Stomach smooth muscle (tissue), 2 donors: Measurements from ENCODE around the gene ACTL8.

Experiments
- H3K27ac ChIP-seq: one replicate; pipeline ENCODE4 v1.7.0; 2013; ENCODE audit warnings: mild to moderate bottlenecking, low read length, inconsistent platforms
- H3K27me3 ChIP-seq, 2 donors: one replicate each; pipeline ENCODE4 v1.7.0; 2013; ENCODE audit warnings: low read length in 2 of 2; ENCODE audit not compliant: insufficient read depth in 2 of 2, control insufficient read depth in 1 of 2
- H3K36me3 ChIP-seq, 2 donors: one replicate each; pipeline ENCODE4 v1.7.0; 2013; ENCODE audit warnings: low read length in 2 of 2; ENCODE audit not compliant: control insufficient read depth in 2 of 2, insufficient read depth in 2 of 2
- H3K4me1 ChIP-seq: one replicate; pipeline ENCODE4 v1.7.0; 2013; ENCODE audit warnings: low read length; ENCODE audit not compliant: control insufficient read depth, insufficient read depth
- H3K4me3 ChIP-seq, 2 donors: one replicate each; pipeline ENCODE4 v1.7.0; 2013; ENCODE audit warnings: low read length in 2 of 2
- H3K9ac ChIP-seq, 2 donors: one replicate each; pipeline ENCODE4 v1.7.0; 2013; ENCODE audit warnings: low read length in 2 of 2, mild to moderate bottlenecking in 1 of 2
- H3K9me3 ChIP-seq, 2 donors: one replicate each; pipeline ENCODE4 v1.7.0; 2013; ENCODE audit warnings: low read length in 2 of 2; ENCODE audit not compliant: control insufficient read depth in 2 of 2
- donor health status: healthy.
- donor health status: Pancreatic carcinoma.

The ACTL8 gene

GRCh38 chr1:17860812-17861211 lies 105.7 kb downstream of the ACTL8 start:
- H3K27ac ChIP-seq: no peak overlapping the region
- H3K27me3 ChIP-seq: peaks cover 0 to 16% of the 10 kb centered on the region in 2 donors
- no peak overlapping the region for H3K4me3 ChIP-seq
- no peak overlapping the region for H3K9ac ChIP-seq
- H3K9me3 ChIP-seq: no peaks in the 10 kb centered on the region
- H3K4me1 ChIP-seq: no peaks in the 10 kb centered on the region
- H3K36me3 ChIP-seq: no peaks in the 10 kb centered on the region

DNA sequence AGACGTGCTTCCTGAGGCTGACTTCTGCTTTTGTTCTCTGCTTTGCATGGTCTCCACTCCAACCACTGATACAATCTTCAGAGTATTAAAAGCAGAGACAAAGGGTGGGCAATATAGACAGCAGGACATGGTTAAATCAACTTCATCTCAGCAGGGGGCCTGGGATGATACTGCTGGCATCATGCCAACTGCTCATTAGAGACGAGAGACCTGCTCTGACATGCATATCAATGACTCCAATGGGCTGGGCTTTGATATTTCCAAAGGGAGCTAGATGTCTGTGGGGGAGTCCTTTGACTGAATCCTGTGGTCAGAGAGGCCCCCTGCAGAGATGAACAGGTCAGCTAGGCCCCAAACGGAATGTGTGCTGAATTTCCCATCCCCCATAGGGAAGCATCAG lies 106.6 kb downstream of the ACTL8 start:
- Histone ChIP-seq H3K9ac (no peak overlapping the region), H3K27me3 (peaks cover 0 to 11% of the 10 kb centered on the region in 2 donors), H3K9me3 (no peaks in the 10 kb centered on the region), H3K36me3 (no peaks in the 10 kb centered on the region), H3K4me3 (no peak overlapping the region), H3K4me1 (no peaks in the 10 kb centered on the region), H3K27ac (no peak overlapping the region)

DNA sequence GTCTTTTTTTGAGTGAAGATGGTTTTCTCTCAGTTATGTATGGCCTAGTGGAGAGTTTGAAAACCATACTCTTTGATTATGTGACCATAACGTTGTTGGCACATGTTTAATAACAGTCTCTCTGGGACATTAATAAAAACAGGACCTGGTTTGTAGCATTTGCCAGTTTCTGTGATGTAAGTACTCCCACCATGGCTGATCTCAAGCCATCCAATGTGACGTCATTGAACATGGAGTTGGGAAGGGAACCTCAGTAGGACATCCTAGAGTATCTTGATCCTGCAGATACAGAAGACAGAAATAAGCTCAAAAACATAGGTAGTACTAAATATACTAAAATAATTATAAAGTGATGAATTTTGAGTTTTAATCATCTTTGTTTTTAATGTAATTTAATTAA lies 107.0 kb downstream of the ACTL8 start:
- Histone ChIP-seq H3K9me3 (no peaks in the 10 kb centered on the region), H3K27me3 (peaks cover 0 to 10% of the 10 kb centered on the region in 2 donors), H3K4me3 (no peak overlapping the region)

DNA sequence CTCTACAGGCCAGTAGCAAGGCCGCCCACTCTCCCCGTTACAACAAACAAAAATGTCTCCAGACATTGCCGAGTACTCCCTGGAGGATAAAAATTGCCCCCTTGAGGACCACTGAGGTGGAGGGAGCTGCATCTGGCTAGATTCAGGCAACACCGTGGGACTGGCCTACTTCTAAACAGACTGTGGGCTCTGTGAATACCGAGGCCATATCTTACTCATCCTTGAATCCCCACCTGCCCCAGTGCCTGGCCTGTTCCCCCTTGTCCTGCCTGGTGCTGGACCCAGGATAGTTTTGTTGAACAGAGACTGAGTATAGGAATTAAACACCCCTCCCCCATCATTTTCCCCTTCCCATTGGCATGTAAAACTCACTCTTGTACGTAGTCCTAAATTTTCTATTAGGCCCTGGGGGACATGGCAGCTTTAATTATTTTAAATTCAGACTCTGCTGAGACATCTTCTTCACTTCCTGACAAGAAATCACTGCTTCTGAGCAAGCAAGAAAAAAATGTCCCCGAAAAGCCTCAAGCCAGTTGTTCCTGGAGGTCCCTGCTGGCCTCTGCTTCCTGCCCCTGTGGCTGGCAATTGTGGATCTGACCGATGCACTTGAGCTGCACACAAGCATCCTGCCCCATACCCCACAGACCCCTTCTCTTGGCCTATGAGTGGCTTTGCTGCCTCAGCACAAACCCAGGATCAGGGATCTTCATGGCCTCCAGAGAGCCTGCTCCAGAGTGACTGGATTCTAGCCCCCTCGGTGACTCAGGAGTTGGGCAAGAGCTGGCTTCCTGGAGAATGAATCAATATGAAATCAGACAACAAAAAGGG lies 111.0 kb downstream of the ACTL8 start:
- H3K36me3 ChIP-seq: no peaks in the 10 kb centered on the region
- H3K27me3 ChIP-seq: peaks cover 0 to 6% of the 10 kb centered on the region in 2 donors

More for the DNA sequence above, 107.0 kb downstream of the ACTL8 start:
- Histone ChIP-seq H3K36me3 (no peaks in the 10 kb centered on the region), H3K4me1 (no peaks in the 10 kb centered on the region), H3K9ac (no peak overlapping the region), H3K27ac (no peak overlapping the region)

DNA sequence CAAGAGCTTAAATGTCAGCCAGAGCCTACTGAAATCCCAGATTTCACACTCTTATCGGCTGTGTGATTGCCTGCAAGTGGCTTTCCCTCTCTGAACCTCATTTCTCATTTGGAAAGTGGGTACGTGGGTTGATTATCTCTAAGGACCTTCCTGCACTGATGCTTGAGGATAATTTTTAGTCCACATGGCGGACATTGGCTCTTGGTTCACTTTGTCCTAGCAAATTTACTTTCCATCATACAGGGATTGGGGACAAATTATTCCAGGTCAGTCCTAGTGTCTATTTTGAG lies 111.6 kb downstream of the ACTL8 start:
- no peak overlapping the region for H3K4me3 ChIP-seq
- H3K27ac ChIP-seq: no peak overlapping the region
- H3K9ac ChIP-seq: no peak overlapping the region
- H3K9me3 ChIP-seq: no peaks in the 10 kb centered on the region
- H3K4me1 ChIP-seq: no peaks in the 10 kb centered on the region
- peaks cover 0 to 2% of the 10 kb centered on the region in 2 donors for H3K27me3 ChIP-seq
- H3K36me3 ChIP-seq: no peaks in the 10 kb centered on the region

More for the DNA sequence above, 111.0 kb downstream of the ACTL8 start:
- Histone ChIP-seq H3K4me3 (no peak overlapping the region), H3K27ac (no peak overlapping the region), H3K9me3 (no peaks in the 10 kb centered on the region), H3K4me1 (no peaks in the 10 kb centered on the region), H3K9ac (no peak overlapping the region)

DNA sequence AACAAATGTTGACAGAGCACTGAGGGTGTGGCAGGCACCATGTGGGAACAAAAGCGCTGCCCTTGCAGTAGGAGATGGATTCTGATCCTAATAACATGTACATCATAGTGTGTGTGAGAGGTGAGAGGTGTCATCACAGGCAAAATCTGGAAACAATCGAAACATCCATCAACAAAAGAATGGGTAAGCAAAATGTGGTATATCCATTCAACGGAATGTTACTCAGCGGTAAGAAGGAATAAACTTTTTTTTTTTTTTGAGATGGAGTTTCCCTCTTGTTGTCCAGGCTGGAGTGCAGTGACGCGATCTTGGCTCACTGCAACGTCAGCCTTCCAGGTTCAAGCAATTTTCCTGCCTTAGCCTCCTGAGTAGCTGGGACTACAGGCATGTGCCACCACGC lies 112.3 kb downstream of the ACTL8 start:
- no peak overlapping the region for H3K4me3 ChIP-seq
- H3K27ac ChIP-seq: no peak overlapping the region
- H3K9me3 ChIP-seq: no peaks in the 10 kb centered on the region
- H3K27me3 ChIP-seq: peaks cover 0 to 2% of the 10 kb centered on the region in 2 donors
- H3K4me1 ChIP-seq: no peaks in the 10 kb centered on the region
- no peaks in the 10 kb centered on the region for H3K36me3 ChIP-seq
- no peak overlapping the region for H3K9ac ChIP-seq

DNA sequence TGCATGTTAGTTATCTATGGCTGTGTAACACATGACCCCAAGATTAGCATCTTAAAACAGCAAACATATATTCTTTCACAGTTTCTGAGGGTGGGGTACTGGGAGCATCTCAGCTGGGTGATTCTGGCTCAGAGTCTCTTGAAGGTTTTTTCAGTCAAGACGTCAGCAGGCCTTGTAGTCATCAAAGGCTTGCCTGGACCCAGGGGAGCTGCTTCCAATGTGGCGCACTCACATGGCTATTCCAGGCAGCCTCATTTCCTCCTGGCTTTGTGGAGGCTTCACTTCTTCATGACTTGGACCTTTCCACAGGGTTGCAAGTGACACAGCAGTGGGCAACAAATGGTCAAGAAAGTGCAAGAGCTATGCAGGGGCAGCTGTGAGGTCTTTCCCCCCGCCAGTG lies 114.7 kb downstream of the ACTL8 start:
- Histone ChIP-seq H3K36me3 (no peaks in the 10 kb centered on the region), H3K27me3 (peaks cover 0 to 2% of the 10 kb centered on the region in 2 donors), H3K4me3 (no peak overlapping the region), H3K9me3 (no peaks in the 10 kb centered on the region), H3K9ac (no peak overlapping the region), H3K27ac (no peak overlapping the region), H3K4me1 (peaks cover 15% of the 10 kb centered on the region)

- Histone ChIP-seq H3K9me3 (no peaks in the 10 kb centered on the region), H3K27me3 (peaks cover 0 to 2% of the 10 kb centered on the region in 2 donors), H3K36me3 (no peaks in the 10 kb centered on the region), H3K9ac (no peak overlapping the region), H3K27ac (no peak overlapping the region), H3K4me1 (peaks cover 16% of the 10 kb centered on the region), H3K4me3 (no peak overlapping the region)
These were observed 115.5 kb downstream of the ACTL8 start for GRCh38 chr1:17870679-17871078.

GRCh38 chr1:17873007-17873675 lies 118.0 kb downstream of the ACTL8 start:
- H3K4me3 ChIP-seq: no peak overlapping the region
- H3K27me3 ChIP-seq: no peaks in the 10 kb centered on the region
- H3K27ac ChIP-seq: no peak overlapping the region
- no peaks in the 10 kb centered on the region for H3K9me3 ChIP-seq
- H3K36me3 ChIP-seq: no peaks in the 10 kb centered on the region
- H3K4me1 ChIP-seq: peaks cover 17% of the 10 kb centered on the region
- H3K9ac ChIP-seq: no peak overlapping the region

DNA sequence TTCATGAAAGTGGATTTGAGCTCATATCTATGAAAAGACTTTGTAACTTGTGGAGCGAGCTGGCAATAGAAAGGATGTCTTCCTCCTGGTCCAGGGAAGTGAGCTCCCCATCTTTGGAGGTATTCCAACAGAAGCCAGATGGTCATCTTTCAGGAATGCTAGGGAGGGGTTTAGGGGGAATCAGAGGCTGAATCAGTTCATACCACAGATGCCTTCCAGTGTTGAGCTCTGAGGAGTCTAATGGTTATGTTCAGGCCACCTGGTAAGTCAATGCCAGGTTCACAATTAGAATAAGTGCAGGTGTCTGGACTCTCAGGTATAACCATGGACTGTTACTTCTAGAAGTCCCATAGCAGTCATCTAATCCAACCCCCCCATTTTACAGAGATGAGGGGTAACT lies 119.1 kb downstream of the ACTL8 start:
- Histone ChIP-seq H3K9ac (no peak overlapping the region), H3K27me3 (no peaks in the 10 kb centered on the region), H3K4me1 (peaks cover 24% of the 10 kb centered on the region), H3K27ac (no peak overlapping the region), H3K9me3 (no peaks in the 10 kb centered on the region), H3K36me3 (no peaks in the 10 kb centered on the region), H3K4me3 (no peak overlapping the region)

- peaks cover 24% of the 10 kb centered on the region for H3K4me1 ChIP-seq
- no peaks in the 10 kb centered on the region for H3K36me3 ChIP-seq
- H3K9ac ChIP-seq: no peak overlapping the region
- H3K27ac ChIP-seq: no peak overlapping the region
- H3K9me3 ChIP-seq: no peaks in the 10 kb centered on the region
- H3K4me3 ChIP-seq: no peak overlapping the region
- H3K27me3 ChIP-seq: no peaks in the 10 kb centered on the region
These were observed 119.6 kb downstream of the ACTL8 start for GRCh38 chr1:17874710-17875109.
